Urothelium cell line (cell line): ENCODE measurements around the gene ADGRF3.
"Not testable (repeated sequence)": the region's sequence is repeated elsewhere in the genome, so short reads cannot be mapped to it uniquely, and the experiment has no call there.

Experiments
- DNase-seq: peaks from one replicate; pipeline ENCODE4 v3.0.0; 2011; ENCODE audit warnings: low spot score, mixed read lengths
- FAIRE-seq: peaks from 2 replicates; lab custom pipeline; 2011; peaks lifted over from hg19 to GRCh38; lab: Jason Lieb, UNC

The ADGRF3 gene

GRCh38 chr2:26352892-26353291 lies 6.3 kb upstream of the ADGRF3 start:
- FAIRE-seq (no peak), DNase-seq (no peak)

GRCh38 chr2:26351375-26352090 lies 4.9 kb upstream of the ADGRF3 start:
- DNase-seq (no peak), FAIRE-seq (no peak)

- DNase-seq (no peak), FAIRE-seq (no peak)
These were observed 3.1 kb upstream of the ADGRF3 start for GRCh38 chr2:26349690-26350089.

- FAIRE-seq, result no peak
- no peak for DNase-seq
These were observed 787 bp upstream of the ADGRF3 start for GRCh38 chr2:26347286-26347865.

GRCh38 chr2:26345545-26346453 lies 790 bp downstream of the ADGRF3 start, which contains the start of gene SELENOI:
TSS of gene SELENOI (plus strand) at chr2:26346143. CDS start at chr2:26346233, 90 bp downstream.
- DNase-seq (peak; percentile 99), FAIRE-seq (peak; percentile 96)

GRCh38 chr2:26345283-26345544 lies 1.4 kb downstream of the ADGRF3 start:
- DNase-seq, result no peak
- no peak for FAIRE-seq

GRCh38 chr2:26344581-26345282 lies 1.9 kb downstream of the ADGRF3 start:
- FAIRE-seq (peak; percentile 52), DNase-seq (no peak)

- FAIRE-seq (no peak), DNase-seq (no peak)
These were observed 5.8 kb downstream of the ADGRF3 start for GRCh38 chr2:26340831-26341230.

- no peak for FAIRE-seq
These were observed 9.3 kb downstream of the ADGRF3 start for GRCh38 chr2:26337298-26337697.

GRCh38 chr2:26336719-26337118 lies 9.9 kb downstream of the ADGRF3 start:
- FAIRE-seq, result no peak
- DNase-seq, result no peak

More at GRCh38 chr2:26337298-26337697, 9.3 kb downstream of the ADGRF3 start:
- DNase-seq, result no peak

- no peak for FAIRE-seq
- DNase-seq, result no peak
These were observed 11.4 kb downstream of the ADGRF3 start for GRCh38 chr2:26335231-26335630.

GRCh38 chr2:26333293-26333692 lies 13.3 kb downstream of the ADGRF3 start:
- FAIRE-seq (no peak), DNase-seq (no peak)

- FAIRE-seq, DNase-seq: not testable (repeated sequence)
These were observed 15.3 kb downstream of the ADGRF3 start for GRCh38 chr2:26331321-26331720.

- DNase-seq (no peak), FAIRE-seq (no peak)
These were observed 16.0 kb downstream of the ADGRF3 start for GRCh38 chr2:26330604-26331003.

- FAIRE-seq (peak; percentile 50), DNase-seq (peak; percentile 89)
These were observed 16.5 kb downstream of the ADGRF3 start for GRCh38 chr2:26330114-26330549.

GRCh38 chr2:26329083-26329482 lies 17.5 kb downstream of the ADGRF3 start:
- DNase-seq, FAIRE-seq: not testable (repeated sequence)

GRCh38 chr2:26327291-26328272 lies 19.0 kb downstream of the ADGRF3 start:
- FAIRE-seq (no peak), DNase-seq (no peak)

- DNase-seq (no peak), FAIRE-seq (no peak)
These were observed 20.1 kb downstream of the ADGRF3 start for GRCh38 chr2:26326514-26326913.

- FAIRE-seq (no peak), DNase-seq (no peak)
These were observed 20.7 kb downstream of the ADGRF3 start for GRCh38 chr2:26325851-26326250.

- no peak for FAIRE-seq
- DNase-seq, result no peak
These were observed 21.7 kb downstream of the ADGRF3 start for GRCh38 chr2:26324903-26325302.
